ENCODE data around the gene TNFRSF14.

TNFRSF14 gene

GRCh38 chr1:2612591-2613365, 56.6 kb downstream of the TNFRSF14 start:
- no peak for TF ChIP-seq POLR2A (IDR thresholded peaks at IDR 0.05; ENCODE audit: low read depth, low read length)
- DNase-seq (ENCODE audit: insufficient read length, low spot score) (no peak), FAIRE-seq (no peak)
